Right ventricle myocardium superior (tissue), 1 donor: ENCODE data around the gene SPATA45. TPM values are rescaled to one million over a fixed set of nuclear protein-coding genes. Genes with fewer than 3 reads are reported as not detected.
"Not testable (repeated sequence)": the region's sequence is repeated elsewhere in the genome, so short reads cannot be mapped to it uniquely, and the experiment has no call there.

Experiments used
- ATAC-seq: fragments of 200-7000 bp; cut with Tn5 transposase; one replicate; pipeline ENCODE4 v1.9.1; 2020; ENCODE audit warnings: mild to moderate bottlenecking; ENCODE audit not compliant: poor library complexity
- DNase-seq: peaks from one replicate; pipeline ENCODE4 v3.0.0-alpha.2; 2020
- intact Hi-C: fragments of 100-400 bp; cut with DNase I; formaldehyde crosslinking; loops from one replicate; pipeline ENCODE4 v1.11.2; 2022
- long read RNA-seq: library from polyadenylated mRNA; unstranded; transcript quantifications from one replicate; pipeline ENCODE4 v2.0.0, GENCODE V29; 2021
- total RNA-seq: library from RNA; stranded (reverse); fragmentation: NEBNext Ultra II Directional; extraction: Animal tissue kit (Norgen Biotek cat#: 25700); gene quantifications from one replicate; pipeline ENCODE4 v1.2.1, GENCODE V29; 2021
- donor health status: DM: no; HTN: yes; CAD: no; lungs with severe emphysema.

Gene SPATA45
- not detected for total RNA-seq
- long read RNA-seq, result 0 reads

DNA sequence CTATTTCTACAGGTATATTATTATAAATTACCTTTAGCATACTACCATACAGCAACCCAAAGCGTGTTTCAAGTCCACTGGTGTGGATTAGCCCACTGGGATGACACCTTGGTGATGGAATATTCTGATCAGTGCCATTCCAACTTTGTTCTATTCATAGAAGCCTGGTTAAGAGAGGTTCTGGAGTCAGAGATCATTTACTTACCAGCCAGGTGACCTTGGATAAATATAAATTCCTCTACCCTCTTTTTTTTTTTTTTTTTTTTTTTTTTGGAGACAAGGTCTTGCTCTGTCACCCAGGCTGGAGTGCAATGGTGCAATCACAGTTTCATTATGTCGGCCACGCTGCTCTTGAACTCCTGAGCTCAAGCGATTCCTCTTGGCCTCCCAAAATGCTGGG lies at the start of gene SPATA45:
SPATA45 (minus strand) TSS at position 101 of the 400 bp plus-strand sequence. CDS start 11,500 bp downstream, outside the sequence.
- intact Hi-C loops, result no loop called here
- DNase-seq, result no peak
- ATAC-seq, result no peak

DNA sequence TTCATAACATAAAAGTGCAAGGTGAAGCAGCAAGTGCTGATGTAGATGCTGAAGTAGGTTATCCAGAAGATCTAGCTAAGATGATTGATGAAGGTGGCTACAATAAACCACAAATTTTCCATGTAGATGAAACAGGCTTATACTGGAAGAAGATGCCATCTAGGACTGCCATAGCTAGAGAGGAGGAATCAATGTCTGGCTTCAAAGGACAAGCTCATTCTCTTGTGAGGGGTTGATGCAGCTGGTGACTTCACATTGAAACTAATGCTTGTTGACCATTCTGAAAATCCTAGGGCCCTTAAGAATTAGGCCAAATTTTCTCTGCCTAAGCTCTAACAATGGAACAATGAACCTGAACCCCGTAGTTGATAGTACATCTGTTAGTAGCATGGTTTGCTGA lies 44.7 kb upstream of the SPATA45 start:
- intact Hi-C loops, result no loop called here
- no peak for ATAC-seq
- no peak for DNase-seq

DNA sequence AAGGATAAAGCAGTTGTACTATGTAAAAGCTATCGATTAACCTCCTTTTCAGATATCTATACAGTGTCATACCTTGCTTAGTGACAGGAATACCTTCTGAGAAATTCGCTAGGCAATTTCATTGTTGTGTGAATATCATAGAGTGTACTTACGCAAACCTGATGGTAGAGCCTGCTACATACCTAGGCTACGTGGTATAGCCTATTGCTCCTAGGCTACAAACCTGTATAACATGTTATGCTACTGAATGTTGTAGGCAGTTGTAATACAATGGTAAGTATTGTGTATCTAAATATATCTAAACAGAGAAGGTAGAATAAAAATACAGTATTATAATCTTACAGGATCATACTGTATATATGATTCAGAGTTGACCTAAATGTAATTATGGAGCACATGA lies 37.1 kb upstream of the SPATA45 start:
- no peak for DNase-seq
- no peak for ATAC-seq
- intact Hi-C loops, result no loop called here

DNA sequence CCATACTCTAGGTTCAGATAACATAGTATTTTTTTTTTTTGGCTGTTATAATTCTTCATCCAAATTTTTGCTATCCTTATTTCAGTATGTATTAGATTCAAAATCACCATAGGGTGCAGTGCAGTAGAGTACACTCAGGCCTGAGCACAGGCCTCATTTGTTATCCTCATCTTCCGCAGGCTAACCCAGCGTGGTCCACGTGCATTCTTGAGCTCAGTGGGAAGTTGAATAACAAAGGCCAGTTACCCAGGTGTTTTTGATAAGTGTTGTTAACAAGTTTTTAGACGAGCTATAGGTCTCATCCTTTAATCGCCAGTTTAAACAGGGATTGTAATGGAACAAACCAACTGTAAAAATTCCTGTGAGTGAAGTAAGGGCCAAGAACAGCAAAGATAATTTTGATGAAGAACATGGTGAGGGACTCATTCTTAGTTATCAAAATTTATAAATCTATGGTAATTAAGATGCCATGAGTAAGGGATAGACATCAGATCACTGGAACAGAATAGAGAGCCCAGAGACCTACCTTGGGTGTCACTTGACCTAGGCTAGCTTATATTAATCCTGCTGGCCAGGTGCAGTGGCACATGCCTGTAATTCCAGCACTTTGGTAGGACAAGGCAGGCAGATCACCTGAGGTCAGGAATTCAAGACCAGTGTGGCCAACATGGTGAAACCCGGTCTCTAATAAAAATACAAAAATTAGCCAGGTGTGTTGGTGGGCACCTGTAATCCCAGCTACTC lies 32.7 kb upstream of the SPATA45 start:
- no peak for DNase-seq
- ATAC-seq, result no peak
- intact Hi-C loops, result no loop called here

DNA sequence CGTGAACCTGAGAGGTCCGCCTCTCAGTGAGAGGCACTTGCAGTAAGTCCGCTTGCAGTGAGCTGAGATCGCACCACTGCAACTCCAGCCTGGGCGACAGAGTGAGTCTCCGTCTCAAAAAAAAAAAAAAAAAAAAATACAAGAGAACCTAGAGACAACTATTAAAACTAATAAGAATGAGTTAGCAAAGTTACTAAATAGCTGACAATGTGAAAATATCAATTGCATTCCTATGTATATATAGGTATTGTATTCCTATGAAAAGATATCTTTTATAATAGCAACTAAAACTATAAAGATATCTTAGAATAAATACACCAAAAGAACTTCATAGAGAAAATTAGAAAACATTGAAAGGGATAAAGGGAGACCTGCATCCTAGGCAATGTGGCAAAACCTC lies 31.0 kb upstream of the SPATA45 start:
- DNase-seq, result no peak
- ATAC-seq, result no peak
- intact Hi-C loops, result no loop called here

DNA sequence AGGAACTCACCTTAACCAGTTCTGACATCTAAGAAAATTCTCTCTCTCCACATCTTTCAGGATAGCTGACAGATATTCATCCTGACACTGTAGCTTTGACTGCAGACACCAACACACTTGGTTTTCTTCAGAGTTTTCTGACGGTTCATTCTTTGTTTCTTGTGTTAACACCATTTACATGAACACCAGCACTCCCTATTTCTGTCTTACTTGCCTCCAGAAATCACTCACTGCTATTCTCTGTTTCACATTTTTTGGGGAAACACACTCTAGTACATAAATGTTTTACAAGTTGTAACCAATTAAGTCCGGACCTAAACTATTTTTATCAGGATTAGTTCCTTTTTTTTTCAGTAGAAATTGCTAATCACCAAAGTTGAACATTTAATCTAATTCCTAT lies 26.1 kb upstream of the SPATA45 start:
- intact Hi-C loops, result no loop called here
- DNase-seq (no peak), ATAC-seq (no peak)

DNA sequence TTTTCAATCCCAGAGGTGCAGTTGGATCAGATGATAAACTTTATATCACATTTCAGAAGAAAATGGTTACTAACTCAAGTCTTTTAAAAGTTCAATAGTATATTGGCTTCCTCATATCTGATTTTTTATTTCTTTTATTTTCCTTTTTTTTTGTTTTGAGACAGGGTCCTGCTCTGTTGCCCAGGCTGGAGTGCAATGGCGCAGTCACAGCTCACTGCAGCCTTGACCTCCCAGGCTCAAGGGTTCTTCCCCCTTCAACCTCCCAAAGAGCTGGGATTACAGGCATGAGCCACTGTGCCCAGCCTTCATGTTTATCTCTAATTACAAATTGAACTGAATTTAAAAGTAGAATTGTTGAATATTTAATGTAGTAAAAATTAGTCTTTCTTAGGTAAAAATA lies 24.5 kb upstream of the SPATA45 start:
- no peak for ATAC-seq
- DNase-seq, result no peak
- intact Hi-C loops, result no loop called here

DNA sequence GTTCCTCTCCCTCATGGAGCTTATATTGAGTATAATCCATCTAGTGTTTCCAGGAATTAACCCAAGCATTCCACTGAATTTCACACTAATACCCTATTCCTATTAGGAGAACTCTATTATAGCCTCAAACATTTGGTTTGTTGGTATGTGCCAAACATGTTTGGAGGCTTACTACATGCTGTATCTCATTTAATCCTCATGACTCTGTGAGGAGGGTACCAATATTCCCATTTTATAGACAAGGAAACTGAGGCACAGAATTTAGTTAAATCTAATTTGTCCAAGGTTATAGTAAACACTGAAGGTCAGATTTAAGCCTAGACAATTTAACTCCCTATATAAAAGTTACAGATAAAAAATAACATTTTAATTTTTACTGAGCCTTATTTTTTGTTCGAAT lies 19.7 kb upstream of the SPATA45 start:
- ATAC-seq, result no peak
- no peak for DNase-seq
- intact Hi-C loops, result no loop called here

DNA sequence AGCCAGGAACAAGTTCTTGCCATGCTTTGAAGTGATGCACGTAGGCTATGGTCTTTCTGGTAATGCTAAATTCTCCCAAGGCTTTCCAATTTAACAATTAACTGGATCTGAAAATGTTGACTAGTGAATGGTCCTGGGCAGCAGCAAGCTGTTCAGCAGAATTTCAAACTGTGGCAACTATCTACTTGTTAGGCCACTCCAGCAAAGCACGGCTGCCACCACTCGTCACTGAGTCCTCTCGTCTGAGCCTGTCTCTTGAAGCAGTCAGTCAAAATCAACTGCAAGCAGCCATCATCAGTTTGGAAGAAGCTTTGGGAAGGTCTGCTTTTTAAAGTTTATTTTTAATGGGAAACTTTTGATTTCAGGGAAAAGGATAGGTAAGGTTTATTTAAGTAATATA lies 16.8 kb upstream of the SPATA45 start:
- intact Hi-C loops, result no loop called here
- ATAC-seq, result no peak
- no peak for DNase-seq

DNA sequence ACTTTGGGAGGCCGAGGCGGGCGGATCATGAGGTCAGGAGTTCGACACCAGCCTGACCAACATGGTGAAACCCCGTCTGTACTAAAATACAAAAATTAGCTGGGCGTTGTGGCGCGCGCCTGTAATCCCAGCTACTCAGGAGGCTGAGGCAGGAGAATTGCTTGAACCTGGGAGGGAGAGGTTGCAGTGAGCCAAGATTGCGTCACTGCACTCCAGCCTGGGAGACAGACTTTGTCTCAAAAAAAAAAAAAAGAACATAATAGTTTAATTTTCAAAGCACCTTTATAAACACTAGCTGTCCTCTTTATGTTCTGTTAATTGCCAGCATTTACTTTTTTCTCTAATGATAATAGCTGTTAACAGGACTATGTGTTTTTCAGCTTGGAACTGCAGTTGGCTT lies 15.9 kb upstream of the SPATA45 start:
- ATAC-seq, intact Hi-C loops, DNase-seq: not testable (repeated sequence)

DNA sequence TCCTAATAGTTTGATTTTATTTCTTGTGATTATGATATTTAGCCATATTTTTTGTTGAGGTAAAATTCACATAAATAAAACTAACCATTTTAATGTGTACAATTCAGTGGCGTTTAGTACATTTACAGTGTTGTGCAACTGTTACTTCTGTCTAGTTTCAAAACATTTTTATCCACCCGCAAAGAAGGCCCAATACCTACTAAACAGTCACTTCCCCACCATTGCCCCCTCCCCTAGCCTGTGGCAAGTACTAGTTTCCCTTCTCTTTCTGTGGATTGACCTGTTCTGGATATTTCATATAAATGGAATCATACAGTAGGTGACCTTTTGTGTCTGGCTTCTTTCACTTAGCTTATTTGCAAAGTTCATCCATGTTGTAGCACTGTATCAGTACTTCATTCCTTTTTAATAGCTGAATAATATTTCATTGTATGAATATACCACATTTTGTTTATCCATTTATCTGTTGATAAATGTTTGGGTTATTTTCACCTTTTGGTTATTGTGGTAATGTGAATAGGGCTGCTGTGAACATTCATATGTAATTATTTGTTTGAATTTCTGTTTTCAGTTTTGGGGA lies 14.8 kb upstream of the SPATA45 start:
- intact Hi-C loops, result no loop called here
- ATAC-seq (no peak), DNase-seq (no peak)

DNA sequence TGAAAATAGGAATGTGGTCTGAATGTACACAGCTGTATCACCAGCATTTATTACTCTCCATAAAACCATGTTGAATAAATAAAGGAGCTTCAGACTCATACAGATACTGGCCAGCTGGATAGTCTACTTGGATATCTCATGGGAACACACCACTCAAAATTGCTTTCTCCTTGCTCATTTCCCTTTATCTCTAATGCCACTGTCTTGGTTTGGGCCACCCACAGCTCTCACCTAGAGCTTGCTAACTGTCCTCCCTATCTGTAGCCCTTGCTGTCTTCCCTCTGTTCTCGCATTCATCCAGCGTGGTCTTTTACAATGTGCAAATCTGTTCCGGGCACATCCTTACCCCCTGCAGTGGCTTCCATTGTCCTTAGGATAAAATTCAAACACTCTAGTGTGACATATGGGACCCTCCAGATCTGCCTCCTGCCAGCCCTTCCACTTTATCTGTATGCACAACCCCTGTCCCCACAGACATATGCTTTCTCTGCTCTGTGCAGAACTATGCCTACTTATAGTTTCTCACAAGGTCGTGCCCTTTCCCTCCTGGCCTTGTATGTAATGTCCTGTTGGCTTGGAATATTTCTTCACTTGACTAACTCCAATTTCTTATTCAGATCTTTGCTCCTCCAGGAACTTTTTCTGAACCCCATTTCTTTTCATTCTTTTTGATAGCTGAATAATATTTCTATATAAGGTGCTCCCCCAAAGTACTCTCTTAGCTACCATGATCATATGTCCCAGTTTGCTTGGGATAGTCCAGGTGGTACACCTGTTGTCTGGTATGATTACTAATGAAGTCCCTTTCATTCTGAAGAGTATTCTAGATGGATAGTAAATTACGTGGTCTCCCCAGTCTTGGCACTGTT lies 13.5 kb upstream of the SPATA45 start:
- intact Hi-C loops, result no loop called here
- ATAC-seq (no peak), DNase-seq (no peak)

DNA sequence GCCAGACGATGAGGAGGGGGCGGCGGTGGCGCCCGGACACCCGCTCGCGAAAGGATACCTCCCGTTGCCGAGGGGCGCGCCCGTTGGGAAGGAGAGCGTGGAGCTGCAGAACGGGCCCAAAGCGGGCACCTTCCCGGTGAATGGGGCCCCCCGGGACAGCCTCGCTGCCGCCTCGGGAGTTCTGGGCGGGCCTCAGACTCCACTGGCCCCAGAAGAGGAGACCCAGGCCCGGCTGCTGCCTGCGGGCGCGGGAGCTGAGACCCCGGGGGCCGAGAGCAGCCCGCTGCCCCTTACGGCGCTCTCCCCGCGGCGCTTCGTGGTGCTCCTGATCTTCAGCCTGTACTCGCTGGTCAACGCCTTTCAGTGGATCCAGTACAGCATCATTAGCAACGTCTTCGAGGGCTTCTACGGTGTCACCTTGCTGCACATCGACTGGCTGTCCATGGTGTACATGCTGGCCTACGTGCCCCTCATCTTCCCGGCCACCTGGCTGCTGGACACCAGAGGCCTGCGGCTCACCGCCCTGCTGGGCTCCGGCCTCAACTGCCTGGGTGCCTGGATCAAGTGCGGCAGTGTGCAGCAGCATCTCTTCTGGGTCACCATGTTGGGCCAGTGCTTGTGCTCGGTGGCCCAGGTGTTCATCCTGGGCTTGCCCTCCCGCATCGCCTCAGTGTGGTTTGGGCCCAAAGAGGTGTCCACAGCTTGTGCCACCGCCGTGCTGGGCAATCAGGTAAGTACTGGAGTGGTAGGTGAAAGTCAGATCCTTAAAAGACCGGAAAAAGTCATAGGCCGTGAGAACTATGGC lies 11.2 kb upstream of the SPATA45 start:
- DNase-seq (peak; percentile 46), ATAC-seq (peak; percentile 51)
- intact Hi-C loops, result no loop called here

DNA sequence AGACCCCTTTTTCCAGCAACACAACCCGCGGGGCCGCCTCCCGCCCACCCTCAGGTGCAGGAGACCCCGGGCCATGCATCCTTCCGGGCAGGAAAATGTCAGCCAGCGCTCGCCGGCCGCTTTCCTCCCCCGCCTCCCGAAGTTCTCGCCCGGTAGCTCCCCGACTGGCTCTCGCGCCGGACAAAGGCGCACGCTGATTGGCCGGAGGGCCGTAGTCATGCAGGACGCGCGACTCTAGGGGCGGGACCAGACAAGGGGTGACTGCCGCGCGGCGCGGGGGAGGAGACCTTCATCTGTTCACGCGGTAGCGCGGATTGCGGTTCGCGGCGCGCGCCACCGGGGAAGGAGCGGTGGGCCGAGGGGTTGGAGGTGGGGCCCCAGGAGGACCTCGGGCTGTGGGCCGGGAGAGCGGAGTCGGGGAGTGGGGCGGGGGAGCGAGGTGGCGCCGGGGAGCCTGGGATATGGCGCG lies 10.6 kb upstream of the SPATA45 start, which contains the start of gene FLVCR1:
FLVCR1 (plus strand) TSS at position 284 of the 469 bp plus-strand sequence; CDS start at position 462, 178 bp downstream.
- DNase-seq (peak; percentile 99), ATAC-seq (peak; percentile 100)
- intact Hi-C loops, result no loop called here

DNA sequence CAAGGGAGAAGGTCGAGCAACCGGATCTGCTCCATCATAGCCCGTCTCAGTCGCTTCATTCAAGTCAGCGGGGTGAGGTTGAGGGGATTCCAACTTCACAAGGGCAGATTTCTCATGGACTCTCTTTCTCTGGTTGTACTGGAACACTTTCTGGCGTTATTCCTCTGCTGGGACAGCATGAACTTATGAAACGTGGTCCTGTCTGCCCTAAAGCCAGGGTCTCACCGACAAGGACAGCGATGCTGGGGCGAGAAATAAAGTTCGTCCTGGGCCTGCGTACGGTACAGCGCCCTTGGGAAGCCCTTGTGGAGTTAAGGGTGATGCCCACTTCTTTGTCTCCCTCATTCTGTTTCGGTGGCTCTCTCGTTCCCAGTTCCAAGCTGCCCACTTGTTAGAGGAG lies 9.3 kb upstream of the SPATA45 start:
- ATAC-seq (no peak), DNase-seq (no peak)
- intact Hi-C loops, result no loop called here

DNA sequence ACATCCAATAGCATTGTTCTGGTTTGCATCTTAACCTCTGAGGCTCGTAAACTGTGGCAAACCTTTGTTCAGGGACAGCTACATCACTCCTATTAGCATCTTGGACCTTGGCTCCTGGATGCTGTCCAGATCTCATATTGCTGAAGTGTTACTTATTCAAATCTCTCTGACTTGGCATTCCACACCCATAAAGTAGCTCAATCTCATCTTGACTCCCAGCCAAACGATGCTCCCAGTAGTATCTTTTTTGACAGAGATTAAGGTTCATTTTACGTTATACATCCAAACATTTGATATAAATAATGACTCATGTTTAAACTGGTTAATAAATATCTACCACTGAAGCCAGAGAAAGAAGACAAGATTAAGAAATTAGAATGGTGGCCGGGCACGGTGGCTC lies 6.2 kb upstream of the SPATA45 start:
- ATAC-seq (no peak), DNase-seq (no peak)
- intact Hi-C loops, result no loop called here

DNA sequence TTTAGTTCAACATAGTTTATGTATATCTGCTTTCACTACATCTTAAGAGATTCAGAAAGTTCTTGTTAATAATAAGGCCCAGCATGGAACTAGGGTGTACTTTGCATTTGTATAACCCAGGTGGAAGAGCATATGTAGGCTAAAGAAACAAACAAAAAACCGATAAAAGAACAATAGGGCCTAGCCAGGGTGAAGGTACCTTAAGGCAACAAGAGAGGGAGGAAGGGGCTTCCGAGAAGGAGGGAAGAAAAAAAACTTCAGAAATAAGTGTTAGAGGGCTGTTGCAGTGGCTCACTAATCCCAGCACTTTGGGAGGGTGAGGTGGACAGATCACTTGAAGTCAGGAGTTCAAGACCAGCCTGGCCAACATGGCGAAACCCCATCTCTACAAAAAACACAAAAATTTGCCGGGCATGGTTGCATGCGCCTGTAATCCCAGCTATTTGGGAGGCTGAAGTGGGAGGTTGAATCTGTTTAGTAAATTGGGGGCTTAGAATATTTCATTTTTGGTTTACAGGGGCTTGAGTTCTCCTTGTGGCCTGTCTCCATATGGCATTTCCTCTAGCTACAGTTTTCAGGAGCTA lies 4.7 kb upstream of the SPATA45 start:
- intact Hi-C loops, result no loop called here
- no peak for DNase-seq
- no peak for ATAC-seq

DNA sequence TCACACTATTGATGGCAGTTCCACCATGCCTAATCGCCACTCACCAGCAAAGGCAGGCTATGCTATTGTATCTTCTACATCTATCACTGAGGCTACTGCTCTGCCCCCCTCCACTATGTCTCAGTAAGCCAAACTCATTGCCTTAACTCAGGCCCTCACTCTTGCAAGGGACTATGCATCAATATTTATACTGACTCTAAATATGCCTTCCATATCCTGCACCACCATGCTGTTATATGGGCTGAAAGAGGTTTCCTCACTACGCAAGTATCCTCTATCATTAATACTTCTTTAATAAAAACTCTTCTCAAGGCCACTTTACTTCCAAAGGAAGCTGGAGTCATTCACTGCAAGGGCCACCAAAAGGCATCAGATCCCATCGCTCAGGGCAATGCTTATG lies 2.9 kb downstream of the SPATA45 start:
- DNase-seq, ATAC-seq, intact Hi-C loops: not testable (repeated sequence)
